CD4-positive, alpha-beta T cell treated with Interleukin-12 subunit alpha and Interleukin-12 subunit beta, for 1 hour (primary cell): ENCODE measurements around the gene LYRM9.
"Not testable (repeated sequence)": the region's sequence is repeated elsewhere in the genome, so short reads cannot be mapped to it uniquely, and the experiment has no call there.

Source experiments
- DNase-seq: peaks from one replicate; pipeline ENCODE4 v3.0.0-alpha.2; 2020

The LYRM9 gene

GRCh38 chr17:27837769-27838168 lies 55.4 kb downstream of the LYRM9 start:
- DNase-seq, result not testable (repeated sequence)

DNA sequence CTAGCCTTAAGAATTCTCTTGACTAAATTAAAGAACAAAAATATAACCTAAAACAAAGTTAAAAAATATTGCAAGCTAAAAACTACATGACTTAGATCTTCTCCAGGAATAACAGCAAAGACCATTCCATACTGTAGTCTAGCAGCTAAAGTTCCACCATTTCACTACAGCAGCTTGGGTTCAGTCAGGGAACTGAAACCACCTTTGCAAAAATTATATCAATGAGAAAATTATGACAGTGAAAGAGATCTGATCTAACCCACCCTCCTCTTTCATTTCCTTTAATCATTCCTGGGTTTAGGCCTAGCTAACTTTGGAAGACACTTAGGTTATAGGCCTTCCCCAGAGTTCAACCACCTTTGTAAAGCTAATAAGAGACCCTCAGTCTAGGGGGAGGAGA lies 56.5 kb downstream of the LYRM9 start:
- no peak for DNase-seq

DNA sequence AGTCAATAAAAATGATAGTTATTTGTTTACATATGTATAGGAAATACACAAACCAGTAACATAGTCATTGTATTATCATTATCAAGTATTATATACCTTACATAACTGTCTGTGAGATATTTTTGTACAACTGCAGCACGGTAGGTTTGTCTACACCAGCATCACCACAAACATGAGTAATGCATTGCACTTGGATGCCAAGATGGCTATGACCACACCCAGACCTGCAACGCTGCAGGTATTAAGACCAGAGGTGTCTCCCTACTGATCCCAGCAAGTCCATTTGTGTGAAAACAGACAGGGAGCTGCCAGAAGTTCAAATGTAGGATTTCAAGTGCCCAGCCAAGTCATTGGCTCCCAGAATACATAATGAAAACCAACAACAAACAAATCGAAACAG lies 58.6 kb downstream of the LYRM9 start:
- no peak for DNase-seq

- DNase-seq, result no peak
Measured at GRCh38 chr17:27832831-27833230, 60.3 kb downstream of the LYRM9 start.

DNA sequence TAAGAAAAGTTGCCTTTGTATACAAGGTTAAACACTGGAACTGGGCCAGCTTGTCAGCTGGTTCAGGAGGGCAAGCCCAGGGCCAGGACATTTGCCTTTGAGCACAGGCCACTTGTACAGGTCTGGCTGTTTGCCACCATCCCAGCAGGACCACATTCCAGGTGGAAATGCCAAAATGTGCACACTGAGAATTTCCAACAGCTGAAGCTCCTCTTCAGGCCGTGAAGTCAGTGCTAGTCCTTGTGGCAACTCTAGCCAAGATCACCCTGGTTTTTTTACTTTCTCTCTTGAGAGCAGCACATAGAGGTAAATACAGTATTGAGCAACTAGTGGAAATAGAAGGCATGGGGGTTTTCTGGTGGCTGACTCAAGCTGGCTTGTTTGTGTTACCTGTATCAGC lies 63.3 kb downstream of the LYRM9 start:
- not testable (repeated sequence) for DNase-seq

DNA sequence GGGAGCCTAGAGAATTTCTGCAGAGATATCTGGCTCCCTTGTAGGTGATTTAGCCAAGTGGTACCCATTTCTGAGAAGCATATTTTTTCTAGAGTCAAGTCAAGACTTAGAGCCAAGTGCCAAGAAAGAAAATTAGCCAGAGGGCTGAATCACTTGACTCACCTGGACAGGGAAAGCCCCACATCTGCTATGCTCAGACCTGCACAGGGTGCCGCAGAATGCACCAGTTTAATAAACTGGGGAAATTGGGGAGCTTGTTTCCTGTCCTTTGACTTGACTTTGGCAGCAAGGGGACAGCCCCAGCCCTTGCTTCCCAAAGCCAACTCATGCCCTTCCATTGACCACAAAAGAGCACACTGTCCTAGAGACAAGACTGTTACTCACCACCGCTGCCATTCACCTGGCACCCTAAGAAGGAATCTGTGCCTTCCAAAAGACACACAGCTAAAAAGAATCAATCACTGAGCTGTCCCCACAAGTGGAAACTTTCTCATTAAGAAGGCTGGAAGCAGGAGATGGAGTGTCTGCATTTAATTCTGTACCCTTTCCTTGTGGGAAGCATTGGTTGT lies 63.9 kb downstream of the LYRM9 start:
- not testable (repeated sequence) for DNase-seq
